Stimulated activated naive CD8-positive, alpha-beta T cell treated with anti-CD3 and anti-CD28 coated beads, Interleukin-15, Interleukin-2, amounts not matched to agents 100 U/mL and 50 U/mL, for 24 hours (primary cell): ENCODE results near the gene CIB2.
A peak's percentile ranks its signal among the peaks of the same experiment; 100 is the strongest.

Source experiments
- ATAC-seq: fragments of 150-1000 bp; cut with Tn5 transposase; one replicate; pipeline ENCODE4 v1.10.0; 2021
- DNase-seq: peaks from one replicate; pipeline ENCODE4 v3.0.0; 2021

CIB2 gene

DNA sequence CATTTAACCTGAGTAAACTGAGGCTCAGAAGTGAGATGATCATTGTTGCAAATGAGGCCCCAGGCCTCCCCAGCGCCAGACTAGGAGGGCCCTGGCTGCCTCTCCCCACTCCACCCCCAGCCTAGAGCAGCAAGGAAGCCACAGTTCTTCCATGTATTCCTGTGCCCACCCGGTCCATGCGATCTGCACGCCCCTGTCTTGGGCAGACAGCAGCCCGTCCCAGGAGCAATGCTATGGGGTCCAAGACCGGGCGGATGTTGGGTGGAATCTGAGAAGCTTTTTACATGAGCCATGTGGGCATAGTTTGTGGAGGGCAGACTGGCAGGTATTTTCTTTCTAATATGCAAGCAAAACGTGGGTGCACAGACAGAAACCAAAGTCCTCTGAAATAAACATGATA lies 23.8 kb downstream of the CIB2 start:
- no peak for DNase-seq
- ATAC-seq: no peak

GRCh38 chr15:78105476-78106241 lies 25.6 kb downstream of the CIB2 start:
- ATAC-seq (no peak), DNase-seq (no peak)

- ATAC-seq (no peak), DNase-seq (no peak)
Measured at GRCh38 chr15:78104566-78105475, 26.4 kb downstream of the CIB2 start.

GRCh38 chr15:78104119-78104479 lies 27.1 kb downstream of the CIB2 start:
- peak; percentile 4 for ATAC-seq
- no peak for DNase-seq

GRCh38 chr15:78103406-78104118 lies 27.7 kb downstream of the CIB2 start:
- peak; percentile 71 for DNase-seq

GRCh38 chr15:78102741-78103140 lies 28.5 kb downstream of the CIB2 start:
- ATAC-seq: no peak
- no peak for DNase-seq

More at GRCh38 chr15:78103406-78104118, 27.7 kb downstream of the CIB2 start:
- ATAC-seq: peak; percentile 80

DNA sequence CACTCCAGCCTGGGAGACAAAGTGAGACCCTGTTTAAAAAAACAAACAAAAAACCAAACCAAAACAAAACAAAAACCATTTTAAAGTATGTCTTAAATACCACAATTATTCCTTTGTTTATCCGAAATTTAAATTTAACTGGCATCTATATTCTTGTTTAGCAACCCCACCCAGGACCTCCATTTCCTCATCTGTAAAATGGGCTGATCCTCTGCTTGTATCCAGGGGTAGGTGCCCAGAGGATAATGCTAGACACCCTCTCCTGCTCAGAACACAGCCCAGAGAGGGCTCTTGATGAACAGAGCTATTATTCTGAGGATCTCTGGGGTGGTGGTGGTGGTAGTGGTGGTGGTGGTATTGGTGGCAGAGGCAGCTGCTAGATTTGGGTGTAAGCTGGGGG lies 29.0 kb downstream of the CIB2 start:
- no peak for DNase-seq
- no peak for ATAC-seq

DNA sequence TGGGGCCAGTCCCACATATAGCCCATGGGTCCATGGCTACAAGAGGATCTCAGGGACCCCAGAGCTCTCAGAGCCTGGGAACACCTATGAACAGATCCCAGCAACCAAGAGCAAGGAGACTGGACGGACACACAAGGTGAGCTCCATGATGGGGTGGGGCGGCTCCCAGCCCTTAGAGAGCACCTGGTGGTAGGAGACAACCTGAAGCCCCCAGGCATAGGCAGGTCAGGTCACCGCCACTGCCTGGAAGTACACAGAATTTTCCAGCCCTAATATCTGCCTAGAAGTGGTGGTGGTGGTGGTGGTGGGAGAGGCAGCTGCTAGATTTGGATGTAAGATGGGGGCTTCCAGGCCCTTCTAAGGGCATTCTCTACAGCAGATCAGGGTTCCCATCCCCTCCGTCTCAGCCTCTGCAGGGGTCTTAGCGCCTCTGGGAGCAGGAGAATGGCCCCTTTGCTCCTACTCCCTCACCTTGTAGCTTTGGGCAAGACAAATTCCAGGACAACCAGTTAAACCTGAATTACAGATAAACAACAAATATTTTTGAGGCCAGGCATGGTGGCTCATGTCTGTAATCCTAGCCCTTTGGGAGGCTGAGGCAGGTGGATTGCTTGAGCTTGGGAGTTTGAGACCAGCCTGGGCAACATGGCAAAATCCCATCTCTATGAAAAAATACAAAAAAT lies 29.7 kb downstream of the CIB2 start:
- DNase-seq: no peak
- ATAC-seq: no peak

- DNase-seq (no peak), ATAC-seq (no peak)
Measured at GRCh38 chr15:78100886-78101285, 30.4 kb downstream of the CIB2 start.

DNA sequence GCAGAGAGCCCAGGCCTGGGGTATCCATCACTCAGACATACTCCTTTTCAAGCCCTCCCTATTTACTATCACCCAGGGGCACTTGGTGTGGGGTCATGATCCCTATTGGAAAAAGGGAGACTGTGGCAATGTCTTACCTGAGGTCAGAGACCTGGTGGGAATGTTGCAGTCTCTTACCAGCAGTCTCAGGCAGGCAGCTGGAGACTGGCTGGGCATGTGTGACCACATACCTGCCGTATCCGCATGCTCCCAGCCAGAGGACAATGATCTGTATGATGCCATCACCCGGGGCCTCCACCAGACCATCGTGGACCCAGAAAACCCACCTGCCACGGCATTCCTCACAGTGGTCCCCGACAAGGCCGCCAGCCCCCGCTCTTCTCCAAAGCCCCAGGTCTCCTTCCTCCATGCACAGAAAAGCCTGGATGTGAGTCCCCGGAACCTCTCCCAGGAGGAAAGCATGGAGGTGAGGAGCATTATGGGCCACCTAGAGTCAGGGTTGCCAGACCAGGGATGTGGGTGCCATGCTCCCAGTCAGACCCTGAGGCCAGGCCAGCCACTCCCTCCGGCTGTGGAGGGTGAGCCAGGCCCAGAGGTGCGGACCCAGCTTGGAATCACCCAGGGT lies 33.0 kb downstream of the CIB2 start:
- ATAC-seq: no peak
- DNase-seq: no peak

GRCh38 chr15:78097667-78098066 lies 33.6 kb downstream of the CIB2 start:
- ATAC-seq (no peak), DNase-seq (no peak)

GRCh38 chr15:78093242-78094020 lies 37.8 kb downstream of the CIB2 start:
- DNase-seq: no peak
- ATAC-seq: no peak

DNA sequence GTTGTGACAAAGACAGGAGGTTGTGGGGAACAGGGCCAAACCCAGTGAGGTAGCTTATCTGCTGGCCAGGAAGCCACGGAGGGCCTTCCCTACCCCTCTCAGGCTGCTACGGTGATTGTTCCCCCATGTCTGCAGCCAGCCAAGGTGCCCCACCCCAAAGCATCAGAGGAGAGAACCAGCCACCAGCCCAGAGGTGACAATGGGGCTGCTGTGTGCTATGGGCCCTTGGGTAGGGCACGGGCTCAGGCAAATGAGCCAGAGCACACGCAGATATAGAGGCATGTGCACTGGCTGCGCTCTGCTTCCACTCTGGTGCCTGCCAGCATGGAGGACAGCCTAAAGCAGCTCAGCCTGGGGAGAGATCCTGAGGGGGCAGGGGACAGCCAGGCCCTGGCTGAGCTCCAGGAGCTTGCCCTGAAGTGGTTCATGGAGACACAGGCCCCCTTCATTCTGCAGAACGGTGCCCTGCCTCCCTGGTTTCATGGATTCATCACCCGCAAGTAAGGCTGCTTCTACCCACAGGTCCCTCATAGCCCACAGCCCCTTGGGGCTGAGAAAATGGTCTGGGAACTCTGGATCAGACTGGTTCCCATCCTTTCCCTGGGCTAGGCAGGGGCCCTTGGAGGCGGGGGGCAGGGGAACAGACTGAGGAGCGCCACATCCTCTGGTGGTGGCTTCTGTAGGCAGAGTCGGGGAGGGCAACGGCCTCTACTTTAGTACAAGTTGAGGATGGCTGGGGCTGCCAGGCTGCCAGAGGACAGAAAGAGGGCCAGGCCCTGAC lies 38.8 kb downstream of the CIB2 start, which contains the start of gene SH2D7:
TSS of gene SH2D7 (plus strand) at position 301 of the 781 bp plus-strand sequence. CDS start at position 325, 24 bp downstream.
- no peak for DNase-seq

GRCh38 chr15:78090422-78091063 lies 40.7 kb downstream of the CIB2 start:
- ATAC-seq (no peak), DNase-seq (no peak)

More for the DNA sequence above, 38.8 kb downstream of the CIB2 start, which contains the start of gene SH2D7:
- ATAC-seq: no peak

GRCh38 chr15:78088773-78089080 lies 42.5 kb downstream of the CIB2 start:
- DNase-seq (no peak), ATAC-seq (no peak)

- ATAC-seq: no peak
- DNase-seq: no peak
Measured at GRCh38 chr15:78087951-78088772, 43.1 kb downstream of the CIB2 start.

DNA sequence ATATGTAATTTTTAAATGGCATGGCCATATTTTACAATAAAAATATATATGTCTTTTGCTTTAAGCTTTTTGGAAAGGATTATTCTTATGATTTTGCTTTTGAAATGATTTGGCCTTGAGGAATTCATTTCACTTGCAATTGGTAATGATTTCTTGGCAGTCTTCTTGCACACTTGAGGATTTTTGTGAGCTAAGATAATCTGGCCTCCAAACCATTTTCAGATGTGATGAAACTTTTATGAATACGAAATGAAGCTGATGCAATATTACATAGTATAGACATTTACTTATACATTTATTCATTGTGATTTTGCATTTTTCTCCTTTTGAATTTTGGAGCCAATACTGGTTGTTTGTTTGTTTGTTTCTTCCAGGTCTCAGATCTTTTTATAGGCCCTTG lies 45.3 kb downstream of the CIB2 start:
- DNase-seq (no peak), ATAC-seq (no peak)

DNA sequence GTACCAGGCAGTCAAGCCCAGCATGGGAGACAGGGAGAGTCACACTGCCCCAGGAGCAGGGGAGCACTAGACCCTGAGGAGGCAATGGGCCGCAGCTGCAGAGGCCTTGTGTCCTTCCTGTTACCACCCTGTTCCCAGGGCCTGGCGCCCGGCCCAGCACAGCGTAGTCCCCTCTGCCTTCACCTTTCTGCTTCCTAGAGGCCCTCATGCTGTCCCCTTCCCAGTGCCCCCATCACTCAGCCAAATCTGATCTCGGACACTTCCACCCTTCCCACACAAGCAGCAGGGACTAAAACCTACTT lies 46.8 kb downstream of the CIB2 start:
- ATAC-seq (no peak), DNase-seq (no peak)
